Measurements from ENCODE around the gene KCNN3.

DNA sequence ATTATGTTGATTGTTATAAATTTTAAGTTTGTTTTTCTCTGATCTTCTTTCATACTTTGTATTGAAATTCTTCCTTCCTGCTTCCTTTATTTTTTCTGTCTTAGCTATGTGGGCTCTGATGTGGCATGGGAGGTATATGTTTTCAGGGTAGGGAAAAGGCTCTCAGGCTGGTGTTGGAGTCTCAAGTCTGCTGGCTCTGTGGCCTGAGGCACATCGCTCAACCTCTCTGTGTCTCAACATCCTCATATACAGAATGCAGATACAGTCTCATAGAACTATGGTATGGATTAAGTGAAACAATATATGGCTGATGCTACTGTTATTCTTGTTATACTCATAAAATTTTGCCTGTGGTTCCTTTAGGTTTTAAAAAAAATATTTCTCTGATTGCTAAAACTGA, 105.9 kb downstream of the KCNN3 start:
- TF ChIP-seq EZH2phosphoT487 (IDR thresholded peaks at IDR 0.05; ENCODE audit: borderline replicate concordance, low read length) (no peak), EZH2 (IDR thresholded peaks at IDR 0.05; ENCODE audit: low read length, unreplicated experiment) (no peak)
- TF ChIP-seq, protein P1, sequence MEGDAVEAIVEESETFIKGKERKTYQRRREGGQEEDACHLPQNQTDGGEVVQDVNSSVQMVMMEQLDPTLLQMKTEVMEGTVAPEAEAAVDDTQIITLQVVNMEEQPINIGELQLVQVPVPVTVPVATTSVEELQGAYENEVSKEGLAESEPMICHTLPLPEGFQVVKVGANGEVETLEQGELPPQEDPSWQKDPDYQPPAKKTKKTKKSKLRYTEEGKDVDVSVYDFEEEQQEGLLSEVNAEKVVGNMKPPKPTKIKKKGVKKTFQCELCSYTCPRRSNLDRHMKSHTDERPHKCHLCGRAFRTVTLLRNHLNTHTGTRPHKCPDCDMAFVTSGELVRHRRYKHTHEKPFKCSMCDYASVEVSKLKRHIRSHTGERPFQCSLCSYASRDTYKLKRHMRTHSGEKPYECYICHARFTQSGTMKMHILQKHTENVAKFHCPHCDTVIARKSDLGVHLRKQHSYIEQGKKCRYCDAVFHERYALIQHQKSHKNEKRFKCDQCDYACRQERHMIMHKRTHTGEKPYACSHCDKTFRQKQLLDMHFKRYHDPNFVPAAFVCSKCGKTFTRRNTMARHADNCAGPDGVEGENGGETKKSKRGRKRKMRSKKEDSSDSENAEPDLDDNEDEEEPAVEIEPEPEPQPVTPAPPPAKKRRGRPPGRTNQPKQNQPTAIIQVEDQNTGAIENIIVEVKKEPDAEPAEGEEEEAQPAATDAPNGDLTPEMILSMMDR (conservative IDR thresholded peaks at IDR 0.05; ENCODE audit: low read depth, low read length) = no peak
